Measurements from ENCODE around the gene EMP1.

Gene EMP1

GRCh38 chr12:13238204-13238603 is 41.7 kb downstream of the EMP1 start:
- H3K4me3 ChIP-seq (ENCODE audit: low read depth, low read length): no peak overlapping the region
- TF ChIP-seq CTCF (IDR thresholded peaks at IDR 0.05; ENCODE audit: low read depth, low read length): no peak

- H3K4me3 ChIP-seq (ENCODE audit: low read depth, low read length): no peak overlapping the region
- no peak for TF ChIP-seq CTCF (IDR thresholded peaks at IDR 0.05; ENCODE audit: low read depth, low read length)
Measured at GRCh38 chr12:13241833-13242488, 45.4 kb downstream of the EMP1 start.

GRCh38 chr12:13242936-13243335 is 46.4 kb downstream of the EMP1 start:
- no peak for TF ChIP-seq CTCF (IDR thresholded peaks at IDR 0.05; ENCODE audit: low read depth, low read length)
- H3K4me3 ChIP-seq (ENCODE audit: low read depth, low read length): no peak overlapping the region

GRCh38 chr12:13243516-13244070 is 47.1 kb downstream of the EMP1 start:
- H3K4me3 ChIP-seq (ENCODE audit: low read depth, low read length): no peak overlapping the region
- TF ChIP-seq CTCF (IDR thresholded peaks at IDR 0.05; ENCODE audit: low read depth, low read length): no peak

GRCh38 chr12:13247596-13247995 is 51.1 kb downstream of the EMP1 start:
- no peak for TF ChIP-seq CTCF (IDR thresholded peaks at IDR 0.05; ENCODE audit: low read depth, low read length)

GRCh38 chr12:13248964-13249363 is 52.4 kb downstream of the EMP1 start:
- no peak overlapping the region for H3K4me3 ChIP-seq (ENCODE audit: low read depth, low read length)
- TF ChIP-seq CTCF (IDR thresholded peaks at IDR 0.05; ENCODE audit: low read depth, low read length): no peak

More at GRCh38 chr12:13247596-13247995, 51.1 kb downstream of the EMP1 start:
- no peak overlapping the region for H3K4me3 ChIP-seq (ENCODE audit: low read depth, low read length)

GRCh38 chr12:13250416-13250815 is 53.9 kb downstream of the EMP1 start:
- TF ChIP-seq CTCF (IDR thresholded peaks at IDR 0.05; ENCODE audit: low read depth, low read length): no peak
- no peak overlapping the region for H3K4me3 ChIP-seq (ENCODE audit: low read depth, low read length)

Data from WI38 (cell line).